ENCODE measurements around the gene VASH2. TPM values are rescaled to one million over a fixed set of nuclear protein-coding genes. Genes with fewer than 3 reads are reported as not detected.

Gene VASH2
- total RNA-seq, 1 donor from 2014 or later = 4.2 TPM

DNA sequence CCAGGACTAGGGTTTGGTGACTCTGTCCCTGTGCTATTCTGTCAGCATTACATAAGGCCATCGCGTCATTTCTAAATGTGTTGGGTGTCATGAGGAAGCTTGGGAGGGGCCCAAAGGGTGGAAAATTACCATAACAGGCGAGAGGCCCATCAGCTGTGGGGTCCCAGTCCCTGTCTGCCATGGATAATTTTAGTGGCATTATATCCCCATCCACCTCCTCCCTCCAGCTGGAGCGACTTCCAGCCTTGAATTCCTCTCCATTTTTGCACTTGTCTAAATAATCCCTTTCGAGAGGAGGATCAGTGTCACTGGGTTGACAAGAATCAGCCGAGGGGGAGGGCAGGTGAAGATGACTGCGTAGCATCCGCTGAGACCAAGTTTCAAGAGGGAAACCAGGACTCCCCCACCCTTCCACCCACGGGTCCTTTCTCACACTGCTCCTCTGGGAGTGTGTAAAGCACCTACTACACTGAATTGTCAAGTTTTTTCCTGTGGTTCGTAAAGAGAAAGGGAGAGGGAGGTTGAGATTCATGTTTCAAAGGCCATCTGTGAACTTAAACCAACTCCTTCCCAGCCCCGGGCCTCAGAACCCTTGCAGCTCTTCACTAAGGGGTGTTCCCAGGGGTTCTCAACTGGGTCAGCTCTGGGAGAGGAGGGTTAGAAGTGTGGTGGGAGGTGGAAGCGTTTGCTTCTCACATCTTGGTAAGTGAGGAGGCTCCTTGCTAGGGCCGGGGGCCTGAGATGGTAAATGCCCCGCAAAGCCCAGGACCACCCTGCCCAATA lies 29.2 kb downstream of the VASH2 start:
- H3K27ac ChIP-seq = no peak overlapping the region
- intact Hi-C loops (cut with DNase I) = no loop called here
- no peaks in the 10 kb centered on the region for H3K9me3 ChIP-seq
- no peaks in the 10 kb centered on the region for H3K27me3 ChIP-seq
- no peak for DNase-seq (ENCODE audit: extremely low spot score in 2 of 2)
- no peak overlapping the region for H3K4me3 ChIP-seq
- no peaks in the 10 kb centered on the region for H3K36me3 ChIP-seq
- H3K4me1 ChIP-seq = no peaks in the 10 kb centered on the region
- TF ChIP-seq POLR2AphosphoS5 (IDR thresholded peaks at IDR 0.05; ENCODE audit: insufficient read depth in 1 of 2, low read depth in 1 of 2) (no peak), CTCF (IDR thresholded peaks at IDR 0.05) (no peak), POLR2A (IDR thresholded peaks at IDR 0.05) (no peak)

DNA sequence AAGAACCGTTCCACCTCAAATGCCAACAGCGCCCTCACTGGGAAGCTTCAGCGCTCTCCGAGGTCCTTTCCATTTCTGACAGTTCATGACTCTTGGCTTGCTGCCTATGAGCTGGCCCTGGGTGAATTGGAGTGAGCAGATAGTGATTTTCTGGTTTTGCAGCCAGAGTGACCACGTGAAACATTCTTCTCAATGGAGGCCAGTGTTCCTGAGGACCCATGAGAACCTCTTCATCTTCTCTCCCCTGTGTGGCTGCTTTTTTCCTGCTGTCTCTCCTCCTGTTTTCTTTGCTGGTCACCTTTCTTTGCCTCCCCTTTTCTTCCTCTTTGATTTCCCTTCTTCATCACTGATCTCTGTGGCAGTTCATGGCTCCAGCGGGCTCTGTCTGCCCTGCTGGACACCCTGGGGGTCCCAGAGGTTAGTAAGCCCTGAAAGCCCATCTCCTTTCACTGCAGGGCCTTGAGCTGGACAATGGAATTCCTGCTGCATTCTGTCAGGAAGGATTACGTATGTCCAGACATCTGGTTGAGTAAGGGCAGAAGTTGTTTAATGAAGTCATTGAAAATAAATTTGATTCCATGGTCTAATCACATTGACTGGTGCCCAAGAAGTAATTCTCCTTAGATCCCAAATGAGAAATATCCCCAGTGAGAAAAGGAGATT lies 29.9 kb downstream of the VASH2 start:
- H3K4me1 ChIP-seq = no peaks in the 10 kb centered on the region
- no peak overlapping the region for H3K27ac ChIP-seq
- no peak for TF ChIP-seq CTCF (IDR thresholded peaks at IDR 0.05)
- no peak for TF ChIP-seq POLR2A (IDR thresholded peaks at IDR 0.05)
- no peak for TF ChIP-seq POLR2AphosphoS5 (IDR thresholded peaks at IDR 0.05; ENCODE audit: insufficient read depth in 1 of 2, low read depth in 1 of 2)
- intact Hi-C loops (cut with DNase I) = no loop called here
- H3K4me3 ChIP-seq = no peak overlapping the region
- DNase-seq (ENCODE audit: extremely low spot score in 2 of 2) = peak in 1 of 2 donors; percentile 75
- no peaks in the 10 kb centered on the region for H3K36me3 ChIP-seq
- no peaks in the 10 kb centered on the region for H3K9me3 ChIP-seq
- H3K27me3 ChIP-seq = no peaks in the 10 kb centered on the region

DNA sequence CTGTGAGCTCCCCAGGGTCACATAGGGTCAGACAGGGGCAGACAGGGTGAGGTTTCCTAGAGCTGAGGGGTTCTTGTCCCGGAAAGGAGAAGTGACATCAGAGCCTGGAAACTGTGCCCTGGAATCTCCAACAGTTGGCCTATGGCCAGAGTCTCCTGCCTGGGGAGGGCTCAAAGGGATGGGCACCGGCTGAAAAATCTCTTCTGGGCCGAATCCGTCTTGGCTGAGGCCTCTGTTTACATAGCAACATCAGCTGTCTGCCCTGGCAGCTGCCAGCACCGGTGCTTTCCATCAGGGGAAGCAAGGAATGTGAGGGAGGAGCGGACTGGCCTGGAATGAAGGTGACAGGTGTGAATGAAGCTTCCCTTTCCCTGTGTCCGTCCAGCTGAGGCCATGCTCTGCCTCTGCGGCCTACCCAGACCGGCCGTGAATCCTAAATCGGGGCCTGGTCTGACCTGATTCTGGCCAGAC lies 30.7 kb downstream of the VASH2 start:
- H3K4me1 ChIP-seq = no peaks in the 10 kb centered on the region
- no peak for TF ChIP-seq POLR2A (IDR thresholded peaks at IDR 0.05)
- no peak for TF ChIP-seq CTCF (IDR thresholded peaks at IDR 0.05)
- TF ChIP-seq POLR2AphosphoS5 (IDR thresholded peaks at IDR 0.05; ENCODE audit: insufficient read depth in 1 of 2, low read depth in 1 of 2) = no peak
- H3K4me3 ChIP-seq = no peak overlapping the region
- H3K27me3 ChIP-seq = no peaks in the 10 kb centered on the region
- no peak for DNase-seq (ENCODE audit: extremely low spot score in 2 of 2)
- intact Hi-C loops (cut with DNase I) = no loop called here
- no peaks in the 10 kb centered on the region for H3K36me3 ChIP-seq
- H3K27ac ChIP-seq = no peak overlapping the region
- H3K9me3 ChIP-seq = no peaks in the 10 kb centered on the region

DNA sequence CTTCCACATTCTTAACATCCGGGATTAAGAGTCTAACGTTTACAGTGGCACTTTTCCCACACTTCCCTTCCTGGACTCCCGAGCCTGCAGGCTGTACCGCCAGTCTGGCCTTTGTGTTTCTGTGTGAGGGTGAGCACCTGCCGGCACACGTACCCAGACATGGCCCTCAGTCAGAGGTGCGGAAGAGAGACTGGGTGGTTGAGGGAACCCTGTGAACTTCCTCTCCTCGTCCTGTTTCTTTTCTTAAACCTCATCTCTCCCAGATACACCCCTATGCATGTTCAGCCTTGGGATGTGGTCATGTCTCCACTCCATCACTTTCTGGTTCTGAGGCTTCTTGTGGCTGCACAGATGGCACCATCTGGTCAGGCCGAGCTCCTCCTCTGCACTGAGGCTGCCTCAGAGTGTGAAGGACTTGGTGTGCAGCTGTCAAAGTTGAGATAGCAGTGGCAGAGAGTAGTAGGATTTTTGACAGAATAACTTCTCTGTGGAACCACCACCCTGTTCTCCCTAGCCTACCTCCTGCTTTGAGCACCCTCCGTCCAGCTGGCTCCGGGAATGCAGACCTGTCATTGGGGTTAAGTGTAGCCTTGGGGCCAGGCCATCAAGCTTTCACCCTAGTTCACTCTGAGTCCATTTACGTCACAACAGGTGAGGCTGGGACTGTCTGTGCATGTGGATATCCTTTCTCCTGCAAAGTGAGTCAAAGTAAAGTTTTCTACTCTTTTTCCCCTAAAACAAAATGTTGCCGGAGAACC lies 31.4 kb downstream of the VASH2 start:
- Histone ChIP-seq H3K9me3 (no peaks in the 10 kb centered on the region), H3K27me3 (no peaks in the 10 kb centered on the region), H3K4me1 (no peaks in the 10 kb centered on the region), H3K27ac (no peak overlapping the region), H3K36me3 (no peaks in the 10 kb centered on the region), H3K4me3 (no peak overlapping the region)
- intact Hi-C loops (cut with DNase I) = no loop called here
- no peak for DNase-seq (ENCODE audit: extremely low spot score in 2 of 2)
- no peak for TF ChIP-seq CTCF (IDR thresholded peaks at IDR 0.05)
- TF ChIP-seq POLR2A (IDR thresholded peaks at IDR 0.05) = no peak
- no peak for TF ChIP-seq POLR2AphosphoS5 (IDR thresholded peaks at IDR 0.05; ENCODE audit: insufficient read depth in 1 of 2, low read depth in 1 of 2)

Data from vagina (tissue), 2 donors.